ENCODE data around the gene MRTFA. TPM values are rescaled to one million over a fixed set of nuclear protein-coding genes. Genes with fewer than 3 reads are reported as not detected.

The MRTFA gene
- total RNA-seq, 1 experiment from 2014 or later: 57.0 TPM

GRCh38 chr22:40491990-40492631, 144.4 kb downstream of the MRTFA start:
- DNase-seq (ENCODE audit: low read depth): no peak

GRCh38 chr22:40487663-40488249, 148.8 kb downstream of the MRTFA start:
- DNase-seq (ENCODE audit: low read depth): no peak

- DNase-seq (ENCODE audit: low read depth): no peak
These were observed 149.4 kb downstream of the MRTFA start for GRCh38 chr22:40486962-40487602.

- DNase-seq (ENCODE audit: low read depth): no peak
These were observed 150.5 kb downstream of the MRTFA start for GRCh38 chr22:40485813-40486667.

GRCh38 chr22:40484906-40485669, 151.4 kb downstream of the MRTFA start:
- DNase-seq (ENCODE audit: low read depth): no peak

GRCh38 chr22:40482886-40483285, 153.6 kb downstream of the MRTFA start:
- DNase-seq (ENCODE audit: low read depth): no peak

GRCh38 chr22:40482391-40482790, 154.1 kb downstream of the MRTFA start:
- DNase-seq (ENCODE audit: low read depth): no peak

- DNase-seq (ENCODE audit: low read depth): no peak
These were observed 155.5 kb downstream of the MRTFA start for GRCh38 chr22:40480996-40481395.

GRCh38 chr22:40479887-40480538, 156.5 kb downstream of the MRTFA start:
- DNase-seq (ENCODE audit: low read depth): no peak

- no peak for DNase-seq (ENCODE audit: low read depth)
These were observed 157.3 kb downstream of the MRTFA start for GRCh38 chr22:40479126-40479800.

- DNase-seq (ENCODE audit: low read depth): no peak
These were observed 158.0 kb downstream of the MRTFA start for GRCh38 chr22:40478338-40479125.

GRCh38 chr22:40477683-40478337, 158.7 kb downstream of the MRTFA start:
- no peak for DNase-seq (ENCODE audit: low read depth)

- no peak for DNase-seq (ENCODE audit: low read depth)
These were observed 160.2 kb downstream of the MRTFA start for GRCh38 chr22:40476341-40476740.

- DNase-seq (ENCODE audit: low read depth): no peak
These were observed 162.8 kb downstream of the MRTFA start for GRCh38 chr22:40473703-40474102.

- DNase-seq (ENCODE audit: low read depth): no peak
These were observed 163.9 kb downstream of the MRTFA start for GRCh38 chr22:40472579-40472978.

- no peak for DNase-seq (ENCODE audit: low read depth)
These were observed 164.5 kb downstream of the MRTFA start for GRCh38 chr22:40472051-40472450.

GRCh38 chr22:40469181-40469580, 167.3 kb downstream of the MRTFA start:
- no peak for DNase-seq (ENCODE audit: low read depth)

- no peak for DNase-seq (ENCODE audit: low read depth)
These were observed 167.9 kb downstream of the MRTFA start for GRCh38 chr22:40468616-40469015.

- DNase-seq (ENCODE audit: low read depth): no peak
These were observed 169.5 kb downstream of the MRTFA start for GRCh38 chr22:40466976-40467375.

Measured in Daoy (cell line).